Neural cell (in vitro differentiated cells): ENCODE measurements around the gene LSAMP. TPM values are rescaled to one million over a fixed set of nuclear protein-coding genes. Genes with fewer than 3 reads are reported as not detected.

Experiments
- H2AFZ ChIP-seq: fragments of 200-600, 300-800 bp; sonication (generic), shearing (Covaris generic); 2 replicates; pipeline ENCODE4 v1.6.0; 2014; ENCODE audit warnings: low read depth, mild to moderate bottlenecking, antibody characterized with exemption, low read length, moderate library complexity
- H3F3A ChIP-seq: fragments of 200-600 bp; shearing (Covaris generic); 2 replicates; pipeline ENCODE4 v1.6.1; 2016; ENCODE audit warnings: mild to moderate bottlenecking, moderate library complexity, mixed read lengths, antibody characterized with exemption, low read length; ENCODE audit not compliant: insufficient read depth, poor library complexity, severe bottlenecking
- H3K27ac ChIP-seq: fragments of 200-600, 300-800 bp; sonication (generic), shearing (Covaris generic); 2 replicates; pipeline ENCODE4 v1.5.1; 2014; ENCODE audit warnings: mild to moderate bottlenecking, low read length, moderate library complexity
- H3K27me3 ChIP-seq: fragments of 300-800, 200-600 bp; sonication (generic), shearing (Covaris generic); 2 replicates; pipeline ENCODE4 v1.6.0; 2014; ENCODE audit warnings: mild to moderate bottlenecking, low read depth, low read length, moderate library complexity; ENCODE audit not compliant: insufficient read depth
- H3K36me3 ChIP-seq: fragments of 300-800, 200-600 bp; sonication (generic), shearing (Covaris generic); 2 replicates; pipeline ENCODE4 v1.5.1; 2014; ENCODE audit warnings: mild to moderate bottlenecking, antibody characterized with exemption, low read length, moderate library complexity; ENCODE audit not compliant: insufficient read depth
- H3K4me2 ChIP-seq: fragments of 300-800, 200-600 bp; sonication (generic), shearing (Covaris generic); 2 replicates; pipeline ENCODE4 v1.6.0; 2014; ENCODE audit warnings: mild to moderate bottlenecking, low read length
- H3K4me3 ChIP-seq: fragments of 300-800, 200-600 bp; sonication (generic), shearing (Covaris generic); 2 replicates; pipeline ENCODE4 v1.5.1; 2014; ENCODE audit warnings: mild to moderate bottlenecking, low read length, moderate library complexity
- H3K79me2 ChIP-seq: fragments of 200-600 bp; shearing (Covaris generic); replicated peaks from 2 replicates; pipeline ENCODE4 v1.6.0; 2014; ENCODE audit warnings: mild to moderate bottlenecking, low read length, moderate library complexity; ENCODE audit not compliant: insufficient read depth
- H3K9ac ChIP-seq: fragments of 300-800, 200-600 bp; sonication (generic), shearing (Covaris generic); 2 replicates; pipeline ENCODE4 v1.6.1; 2016; ENCODE audit warnings: mild to moderate bottlenecking, low read length, mixed read lengths
- H3K9me2 ChIP-seq: fragments of 200-600 bp; shearing (Covaris generic); 2 replicates; pipeline ENCODE4 v1.6.1; 2016; ENCODE audit warnings: mild to moderate bottlenecking, low read length, mixed read lengths; ENCODE audit not compliant: insufficient read depth
- H3K9me3 ChIP-seq: fragments of 200-600, 300-800 bp; sonication (generic), shearing (Covaris generic); 2 replicates; pipeline ENCODE4 v1.6.1; 2016; ENCODE audit warnings: mild to moderate bottlenecking, mixed run types, low read length, moderate library complexity, mixed read lengths
- H4K20me1 ChIP-seq: fragments of 200-600 bp; shearing (Covaris generic); 2 replicates; pipeline ENCODE4 v1.6.1; 2016; ENCODE audit warnings: mild to moderate bottlenecking, mixed run types; ENCODE audit not compliant: insufficient read depth
- CTCF ChIP-seq: fragments of 450-650 bp; IDR thresholded peaks from 2 replicates; pipeline ENCODE4 v1.5.1; 2014; ENCODE audit warnings: antibody characterized with exemption, mild to moderate bottlenecking, moderate library complexity; ENCODE audit not compliant: poor library complexity, severe bottlenecking
- EP300 ChIP-seq: fragments of 450-650 bp; conservative IDR thresholded peaks from 2 replicates; pipeline ENCODE4 v1.6.1; 2014; ENCODE audit warnings: antibody characterized with exemption, mild to moderate bottlenecking, moderate library complexity; ENCODE audit not compliant: poor library complexity, severe bottlenecking
- EZH2 ChIP-seq: fragments of 200-600, 300-800 bp; shearing (Covaris generic), sonication (generic); IDR thresholded peaks from 2 replicates; pipeline ENCODE4 v1.6.1; 2014; ENCODE audit warnings: antibody characterized with exemption, low read length, borderline replicate concordance, mild to moderate bottlenecking; ENCODE audit not compliant: insufficient read depth, poor library complexity, severe bottlenecking
- MXI1 ChIP-seq: fragments of 450-650 bp; conservative IDR thresholded peaks from 2 replicates; pipeline ENCODE4 v1.6.1; 2014; ENCODE audit warnings: antibody characterized with exemption, mild to moderate bottlenecking; ENCODE audit not compliant: poor library complexity, severe bottlenecking
- POLR2AphosphoS5 ChIP-seq: IDR thresholded peaks from 2 replicates; pipeline ENCODE4 v1.6.1; 2012
- RAD21 ChIP-seq: fragments of 450-650 bp; conservative IDR thresholded peaks from 2 replicates; pipeline ENCODE4 v1.6.1; 2014; ENCODE audit warnings: antibody characterized with exemption, mild to moderate bottlenecking, moderate library complexity
- REST ChIP-seq: IDR thresholded peaks from 2 replicates; pipeline ENCODE4 v1.6.1; 2012; ENCODE audit warnings: borderline replicate concordance
- SMC3 ChIP-seq: fragments of 450-650 bp; conservative IDR thresholded peaks from 2 replicates; pipeline ENCODE4 v1.6.1; 2014; ENCODE audit warnings: antibody characterized with exemption, mild to moderate bottlenecking, moderate library complexity; ENCODE audit not compliant: poor library complexity
- TAF1 ChIP-seq: IDR thresholded peaks from 2 replicates; pipeline ENCODE4 v1.6.1; 2012; ENCODE audit warnings: low read depth
- polyA plus RNA-seq: library from polyadenylated mRNA; depleted of rRNA; stranded (reverse); fragments of >200 nt; gene quantifications from 2 replicates; pipeline ENCODE4 v1.2.3, GENCODE V29; 2014

Gene LSAMP
- polyA plus RNA-seq, 1 donor from 2014 or later: 93.6 TPM

GRCh38 chr3:115852278-115852677 lies 593.0 kb downstream of the LSAMP start:
- Histone ChIP-seq H2AFZ (no peak overlapping the region), H3K9ac (no peak overlapping the region), H3K9me2 (no peaks in the 10 kb centered on the region), H3K9me3 (no peaks in the 10 kb centered on the region), H3K79me2 (no peaks in the 10 kb centered on the region), H3K4me2 (no peak overlapping the region), H3K4me3 (no peak overlapping the region), H3K36me3 (no peaks in the 10 kb centered on the region), H3F3A (no peaks in the 10 kb centered on the region), H3K27ac (no peak overlapping the region), H4K20me1 (no peaks in the 10 kb centered on the region), H3K27me3 (no peaks in the 10 kb centered on the region)
- no peak for TF ChIP-seq TAF1
- TF ChIP-seq POLR2AphosphoS5: no peak
- TF ChIP-seq MXI1: no peak
- no peak for TF ChIP-seq REST
- TF ChIP-seq SMC3: no peak
- no peak for TF ChIP-seq EZH2
- no peak for TF ChIP-seq RAD21
- TF ChIP-seq EP300: no peak
- no peak for TF ChIP-seq CTCF

GRCh38 chr3:115851571-115851970 lies 593.7 kb downstream of the LSAMP start:
- no peak overlapping the region for H3K4me2 ChIP-seq
- H4K20me1 ChIP-seq: no peaks in the 10 kb centered on the region
- TF ChIP-seq CTCF (no peak), EP300 (no peak), RAD21 (no peak), TAF1 (no peak), REST (no peak), EZH2 (no peak), SMC3 (no peak), MXI1 (no peak), POLR2AphosphoS5 (no peak)
- no peak overlapping the region for H3K27ac ChIP-seq
- H3K9ac ChIP-seq: no peak overlapping the region
- no peaks in the 10 kb centered on the region for H3K36me3 ChIP-seq
- H3K4me3 ChIP-seq: no peak overlapping the region
- H3K9me2 ChIP-seq: no peaks in the 10 kb centered on the region
- H2AFZ ChIP-seq: no peak overlapping the region
- H3K9me3 ChIP-seq: no peaks in the 10 kb centered on the region
- no peaks in the 10 kb centered on the region for H3F3A ChIP-seq
- no peaks in the 10 kb centered on the region for H3K79me2 ChIP-seq
- H3K27me3 ChIP-seq: no peaks in the 10 kb centered on the region
